Heart right ventricle (tissue), 16 donors: ENCODE data around the gene TAS2R31. TPM values are rescaled to one million over a fixed set of nuclear protein-coding genes. Genes with fewer than 3 reads are reported as not detected.

Source experiments
- ATAC-seq, 8 donors: fragments of 200-7000 bp; cut with Tn5 transposase; one replicate each; pipeline ENCODE4 v1.9.1; 2020; ENCODE audit warnings: mild to moderate bottlenecking in 8 of 8, moderate library complexity in 8 of 8, moderate number of reproducible peaks in 1 of 8
- DNase-seq, 2 donors: peaks; one replicate each; pipeline ENCODE4 v3.0.0-alpha.2; 2020
- H3K27ac ChIP-seq, 10 donors: fragments of 200-600 bp; sonication (generic) in 2 of 10; one replicate each; pipeline versions ENCODE4 v1.5.0 to v1.8.0; 2020 to 2022; ENCODE audit warnings: mild to moderate bottlenecking in 3 of 10
- H3K27me3 ChIP-seq, 7 donors: fragments of 200-600 bp; one replicate each; pipeline ENCODE4 v1.8.0; 2021 to 2022; ENCODE audit warnings: mild to moderate bottlenecking in 2 of 7
- H3K36me3 ChIP-seq, 9 donors: fragments of 200-600 bp; sonication (generic) in 1 of 9; one replicate each; pipeline versions ENCODE4 v1.5.0 to v1.8.0; 2020 to 2022; ENCODE audit warnings: mild to moderate bottlenecking in 2 of 9
- H3K4me1 ChIP-seq, 9 donors: fragments of 200-600 bp; sonication (generic) in 1 of 9; one replicate each; pipeline versions ENCODE4 v1.5.0 to v1.8.0; 2020 to 2022; ENCODE audit warnings: mild to moderate bottlenecking in 4 of 9
- H3K4me3 ChIP-seq, 10 donors: fragments of 200-600 bp; sonication (generic) in 2 of 10; one replicate each; pipeline versions ENCODE4 v1.5.0 to v1.8.0; 2020 to 2022; ENCODE audit warnings: mild to moderate bottlenecking in 7 of 10, moderate library complexity in 2 of 10
- H3K9me3 ChIP-seq, 11 donors: fragments of 200-600 bp in 10 of 11; sonication (generic) in 2 of 11; one replicate each; pipeline versions ENCODE4 v1.5.0 to v1.8.0; 2013 to 2022; ENCODE audit warnings: mild to moderate bottlenecking in 2 of 11, control low read depth in 1 of 11, moderate library complexity in 1 of 11
- WGBS, 2 donors: extraction: QIAGEN DNeasy Blood & Tissue Kit; methylation state at CpG; one replicate each; pipeline ENCODE4 v1.1.7; 2013; ENCODE audit warnings: inconsistent platforms in 1 of 2; 5-methylcytosine and 5-hydroxymethylcytosine counted together
- intact Hi-C, 10 donors: fragments of 100-400 bp; cut with DNase I; formaldehyde crosslinking; loops; one replicate each; pipeline versions ENCODE4 v1.11.1 to v1.14.2; 2022
- polyA plus RNA-seq, 2 donors: library from polyadenylated mRNA; stranded (reverse); fragments of 200-250 nt; gene quantifications; one replicate each; pipeline ENCODE4 v1.2.3, GENCODE V29; 2013
- total RNA-seq, 10 donors: library from RNA; stranded (reverse); fragmentation: NEBNext Ultra II Directional in 3 of 10; extraction: Animal tissue kit (Norgen Biotek cat#: 25700) in 3 of 10; gene quantifications; one replicate each; pipeline versions ENCODE4 v1.2.1 to v1.2.4, GENCODE V29; 2021 to 2023
- TF ChIP-seq, protein P1 (sequence below), 9 donors: fragments of 200-600 bp; sonication (generic) in 2 of 9; IDR thresholded peaks; one replicate each; pipeline versions ENCODE4 v1.5.0 to v1.8.0; 2021 to 2022; ENCODE audit warnings: antibody characterized with exemption in 9 of 9, mild to moderate bottlenecking in 5 of 9, moderate library complexity in 1 of 9
- donor health status: Arrhythmogenic right ventricular cardiomyopathy.
- donor health status: ischemic (EF 13 %, LVEDD 7.1; RV severe dilation, severe dysfunction).
- donor health status: healthy with polysubstance abuse.
- donor health status: DM: no; HTN: yes; CAD: no.
- donor health status: DM: no; HTN: no; CAD: no.
- donor health status: ischemic (EF 25% LVEDD 6.9; RV normal size, moderate dysfunction).
- donor health status: ischemic (EF 25% LVEDD 5.7; RV mildly dilated, moderate dysfunction).
- donor health status: healthy.
- donor health status: DM: yes; HTN: yes; CAD: no.
- donor health status: Ischemic cardiomyopathy.
- donor health status: ischemic (EF 35%, LVEDD 5.7; RV mildly dilated, moderate dysfunction).
- donor health status: nonischemic (EF 11% LVEDD 7.7; RV severe dilation, severe dysfunction).
- donor health status: DM: yes; HTN: yes; CAD: no.
- donor health status: PGD.
- donor health status: ischemic (EF 29% LVEDD 5.4; RV normal size, mild dysfunction).
- donor health status: nonischemic (EF 23%, LVEDD 6.1; RV moderate dilation, normal function).

The TAS2R31 gene
- total and polyA plus RNA-seq, 12 donors: 0.12 to 1.6 (median 0.69) TPM

DNA sequence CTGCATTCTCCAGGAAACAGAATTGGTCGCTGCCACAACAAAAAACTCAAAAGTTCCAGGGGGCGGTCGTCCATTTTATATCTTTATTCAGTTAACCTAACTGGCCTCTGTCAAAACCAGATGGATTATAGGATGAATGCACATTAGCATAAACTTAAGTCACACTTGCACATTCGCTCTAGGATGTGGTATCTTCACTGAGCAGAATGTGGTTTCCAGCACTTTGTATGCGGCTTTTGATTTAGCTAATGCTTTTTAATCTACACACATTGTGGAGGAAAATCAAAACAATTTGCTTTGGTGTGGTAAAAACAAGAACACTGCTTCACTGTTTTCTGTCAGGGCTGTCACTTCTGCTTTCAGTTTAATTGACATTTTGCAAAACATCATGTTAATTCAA, 49.0 kb downstream of the TAS2R31 start:
- H3K4me1 ChIP-seq: peaks cover 0 to 3% (median 0%) of the 10 kb centered on the region in 9 donors
- ATAC-seq (no peak), DNase-seq (no peak)
- no peaks in the 10 kb centered on the region for H3K36me3 ChIP-seq
- H3K27ac ChIP-seq: no peak overlapping the region
- intact Hi-C loops: no loop called here
- H3K9me3 ChIP-seq: no peaks in the 10 kb centered on the region
- TF ChIP-seq, protein P1, sequence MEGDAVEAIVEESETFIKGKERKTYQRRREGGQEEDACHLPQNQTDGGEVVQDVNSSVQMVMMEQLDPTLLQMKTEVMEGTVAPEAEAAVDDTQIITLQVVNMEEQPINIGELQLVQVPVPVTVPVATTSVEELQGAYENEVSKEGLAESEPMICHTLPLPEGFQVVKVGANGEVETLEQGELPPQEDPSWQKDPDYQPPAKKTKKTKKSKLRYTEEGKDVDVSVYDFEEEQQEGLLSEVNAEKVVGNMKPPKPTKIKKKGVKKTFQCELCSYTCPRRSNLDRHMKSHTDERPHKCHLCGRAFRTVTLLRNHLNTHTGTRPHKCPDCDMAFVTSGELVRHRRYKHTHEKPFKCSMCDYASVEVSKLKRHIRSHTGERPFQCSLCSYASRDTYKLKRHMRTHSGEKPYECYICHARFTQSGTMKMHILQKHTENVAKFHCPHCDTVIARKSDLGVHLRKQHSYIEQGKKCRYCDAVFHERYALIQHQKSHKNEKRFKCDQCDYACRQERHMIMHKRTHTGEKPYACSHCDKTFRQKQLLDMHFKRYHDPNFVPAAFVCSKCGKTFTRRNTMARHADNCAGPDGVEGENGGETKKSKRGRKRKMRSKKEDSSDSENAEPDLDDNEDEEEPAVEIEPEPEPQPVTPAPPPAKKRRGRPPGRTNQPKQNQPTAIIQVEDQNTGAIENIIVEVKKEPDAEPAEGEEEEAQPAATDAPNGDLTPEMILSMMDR (IDR thresholded peaks at IDR 0.05): no peak
- H3K4me3 ChIP-seq: no peak overlapping the region
- WGBS, 2 donors: 91 to 93% methylated on average over 5 of the region's 5 CpGs
- H3K27me3 ChIP-seq: no peaks in the 10 kb centered on the region

Other genes with a start within 250 kb of the TAS2R31 start
- not detected for gene TAS2R7, start 228.8 kb downstream of the TAS2R31 start, total RNA-seq
- not detected for gene TAS2R7, start 228.8 kb downstream of the TAS2R31 start, polyA plus RNA-seq
- gene TAS2R8, start 224.1 kb downstream of the TAS2R31 start, total RNA-seq: not detected
- gene TAS2R8, start 224.1 kb downstream of the TAS2R31 start, polyA plus RNA-seq: not detected
- gene TAS2R9, start 221.2 kb downstream of the TAS2R31 start, total RNA-seq: not detected
- gene TAS2R9, start 221.2 kb downstream of the TAS2R31 start, polyA plus RNA-seq: not detected
- gene TAS2R10, start 205.0 kb downstream of the TAS2R31 start, total RNA-seq: under 1 TPM in 6 of 10 donors, not detected in 4; 0.23 to 0.47 (median 0.29) TPM
- under 1 TPM; 0.04 to 0.37 TPM for gene TAS2R10, start 205.0 kb downstream of the TAS2R31 start, polyA plus RNA-seq
- gene PRR4, start 181.9 kb downstream of the TAS2R31 start, total RNA-seq: 1 to 10 TPM; 1.4 to 4.2 (median 1.9) TPM
- 10 to 100 TPM in 1 of 2 donors, 1 to 10 TPM in 1; 2.6 to 11.8 TPM for gene PRR4, start 181.9 kb downstream of the TAS2R31 start, polyA plus RNA-seq
- 10 to 100 TPM in 1 of 10 donors, 1 to 10 TPM in 9; 6.3 to 11.7 (median 7.0) TPM for gene PRH1, start 147.2 kb downstream of the TAS2R31 start, total RNA-seq
- gene PRH1, start 147.2 kb downstream of the TAS2R31 start, polyA plus RNA-seq: 1 to 10 TPM; 2.4 TPM
- gene TAS2R13, start 121.8 kb downstream of the TAS2R31 start, total RNA-seq: 1 to 10 TPM in 1 of 10 donors, under 1 TPM in 9; 0.28 to 1.1 (median 0.46) TPM
- gene TAS2R13, start 121.8 kb downstream of the TAS2R31 start, polyA plus RNA-seq: under 1 TPM; 0.04 to 0.15 TPM
- not detected for gene PRH2, start 102.2 kb downstream of the TAS2R31 start, total RNA-seq
- gene PRH2, start 102.2 kb downstream of the TAS2R31 start, polyA plus RNA-seq: not detected
- gene TAS2R14, start 92.1 kb downstream of the TAS2R31 start, total RNA-seq: 1 to 10 TPM in 4 of 10 donors, under 1 TPM in 6; 0.64 to 1.6 (median 0.91) TPM
- gene TAS2R14, start 92.1 kb downstream of the TAS2R31 start, polyA plus RNA-seq: 1 to 10 TPM in 1 of 2 donors, under 1 TPM in 1; 0.30 to 1.7 TPM
- gene TAS2R50, start 44.5 kb downstream of the TAS2R31 start, total RNA-seq: under 1 TPM in 7 of 10 donors, not detected in 3; 0.24 to 0.88 (median 0.59) TPM
- gene TAS2R50, start 44.5 kb downstream of the TAS2R31 start, polyA plus RNA-seq: not detected
- gene TAS2R20, start 33.1 kb downstream of the TAS2R31 start, total RNA-seq: under 1 TPM; 0.26 to 0.64 (median 0.42) TPM
- under 1 TPM; 0.13 to 0.29 TPM for gene TAS2R20, start 33.1 kb downstream of the TAS2R31 start, polyA plus RNA-seq
- 1 to 10 TPM in 2 of 10 donors, under 1 TPM in 8; 0.25 to 1.2 (median 0.77) TPM for gene TAS2R19, start 8.8 kb downstream of the TAS2R31 start, total RNA-seq
- under 1 TPM; 0.12 to 0.59 TPM for gene TAS2R19, start 8.8 kb downstream of the TAS2R31 start, polyA plus RNA-seq
- gene TAS2R46, start 30.9 kb upstream of the TAS2R31 start, total RNA-seq: under 1 TPM in 7 of 10 donors, not detected in 3; 0.28 to 0.93 (median 0.51) TPM
- gene TAS2R46, start 30.9 kb upstream of the TAS2R31 start, polyA plus RNA-seq: not detected
- gene TAS2R43, start 60.9 kb upstream of the TAS2R31 start, total RNA-seq: under 1 TPM in 4 of 10 donors, not detected in 6; 0.28 to 0.53 (median 0.31) TPM
- gene TAS2R43, start 60.9 kb upstream of the TAS2R31 start, polyA plus RNA-seq: not detected
- gene TAS2R30, start 103.2 kb upstream of the TAS2R31 start, total RNA-seq: 1 to 10 TPM in 5 of 10 donors, under 1 TPM in 5; 0.60 to 1.5 (median 1.0) TPM
- gene TAS2R30, start 103.2 kb upstream of the TAS2R31 start, polyA plus RNA-seq: not detected
- 10 to 100 TPM; 14.0 to 23.7 (median 19.3) TPM for gene SMIM10L1, start 139.8 kb upstream of the TAS2R31 start, total RNA-seq
- 10 to 100 TPM; 12.5 to 26.2 TPM for gene SMIM10L1, start 139.8 kb upstream of the TAS2R31 start, polyA plus RNA-seq
- not detected for gene TAS2R42, start 155.5 kb upstream of the TAS2R31 start, total RNA-seq
- gene TAS2R42, start 155.5 kb upstream of the TAS2R31 start, polyA plus RNA-seq: not detected
- gene PRB3, start 238.3 kb upstream of the TAS2R31 start, total RNA-seq: not detected
- gene PRB3, start 238.3 kb upstream of the TAS2R31 start, polyA plus RNA-seq: not detected